Left lung (tissue), 10 donors: ENCODE data around the gene TMEM220. TPM values are rescaled to one million over a fixed set of nuclear protein-coding genes. Genes with fewer than 3 reads are reported as not detected.
A peak's percentile ranks its signal among the peaks of the same experiment; 100 is the strongest.

Experiments
- ATAC-seq: fragments of 200-7000 bp; cut with Tn5 transposase; one replicate; pipeline ENCODE4 v1.9.1; 2020; ENCODE audit warnings: moderate library complexity
- DNase-seq, 4 donors: peaks; one replicate each; pipeline ENCODE4 v3.0.0-alpha.2; 2013 to 2020
- H3K27ac ChIP-seq, 2 donors: fragments of 200-600 bp; sonication (generic) in 1 of 2; one replicate each; pipeline versions ENCODE4 v1.5.0 to v1.8.0; 2020 to 2021
- H3K27me3 ChIP-seq, 2 donors: fragments of 200-600 bp; sonication (generic) in 1 of 2; one replicate each; pipeline versions ENCODE4 v1.5.0 to v1.8.0; 2020 to 2021
- H3K36me3 ChIP-seq, 2 donors: fragments of 200-600 bp; sonication (generic) in 1 of 2; one replicate each; pipeline versions ENCODE4 v1.5.0 to v1.8.0; 2020 to 2021
- H3K4me1 ChIP-seq, 2 donors: fragments of 200-600 bp; one replicate each; pipeline ENCODE4 v1.8.0; 2021
- H3K4me3 ChIP-seq, 2 donors: fragments of 200-600 bp; sonication (generic) in 1 of 2; one replicate each; pipeline versions ENCODE4 v1.5.0 to v1.8.0; 2020 to 2021; ENCODE audit warnings: mild to moderate bottlenecking in 1 of 2
- H3K9me3 ChIP-seq, 2 donors: fragments of 200-600 bp; sonication (generic) in 1 of 2; one replicate each; pipeline versions ENCODE4 v1.5.0 to v1.8.0; 2020 to 2021
- intact Hi-C, 2 donors: fragments of 100-400 bp; cut with DNase I; formaldehyde crosslinking; loops; one replicate each; pipeline versions ENCODE4 v1.11.2 to v1.14.2; 2022
- polyA plus RNA-seq, 6 donors: library from polyadenylated mRNA; unstranded; fragments of 120-200 nt; gene quantifications; one replicate each; pipeline ENCODE4 v1.2.1, GENCODE V29; 2013; ENCODE audit not compliant: insufficient read length in 6 of 6
- total RNA-seq, 2 donors: library from RNA; stranded (reverse); fragmentation: NEBNext Ultra II Directional; extraction: Animal tissue kit (Norgen Biotek cat#: 25700); gene quantifications; one replicate each; pipeline ENCODE4 v1.2.1, GENCODE V29; 2021
- TF ChIP-seq, protein P1 (sequence below), 2 donors: fragments of 200-600 bp; sonication (generic) in 1 of 2; IDR thresholded peaks; one replicate each; pipeline versions ENCODE4 v1.5.0 to v1.8.0; 2021; ENCODE audit warnings: antibody characterized with exemption in 2 of 2
- donor health status: DM: no; HTN: yes; CAD: no.
- donor health status: DM: no; HTN: no; CAD: no.

Gene TMEM220
- total and polyA plus RNA-seq, 8 donors, result 6.9 to 18.3 (median 11.6) TPM

DNA sequence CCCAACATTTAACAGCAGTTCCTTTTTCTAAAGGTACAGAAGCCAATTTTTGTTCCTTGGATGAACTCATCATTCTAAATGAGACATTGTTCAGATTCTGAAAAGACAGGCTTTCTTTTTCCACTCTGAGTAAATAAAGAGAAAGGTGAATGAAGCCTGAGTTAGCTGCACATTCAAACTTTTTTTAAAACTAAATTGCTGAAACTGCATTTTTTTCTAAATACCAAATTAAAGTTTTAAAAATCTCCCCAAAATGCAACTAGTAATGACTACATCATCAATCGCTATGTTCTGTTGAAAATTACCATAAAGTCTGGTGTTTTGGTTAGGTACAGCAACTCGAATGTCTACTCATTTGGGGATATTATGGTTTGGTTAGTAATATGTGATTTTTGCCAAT lies 42.3 kb downstream of the TMEM220 start:
- H3K4me3 ChIP-seq, result no peak overlapping the region
- intact Hi-C loops, result no loop called here
- no peak for ATAC-seq

DNA sequence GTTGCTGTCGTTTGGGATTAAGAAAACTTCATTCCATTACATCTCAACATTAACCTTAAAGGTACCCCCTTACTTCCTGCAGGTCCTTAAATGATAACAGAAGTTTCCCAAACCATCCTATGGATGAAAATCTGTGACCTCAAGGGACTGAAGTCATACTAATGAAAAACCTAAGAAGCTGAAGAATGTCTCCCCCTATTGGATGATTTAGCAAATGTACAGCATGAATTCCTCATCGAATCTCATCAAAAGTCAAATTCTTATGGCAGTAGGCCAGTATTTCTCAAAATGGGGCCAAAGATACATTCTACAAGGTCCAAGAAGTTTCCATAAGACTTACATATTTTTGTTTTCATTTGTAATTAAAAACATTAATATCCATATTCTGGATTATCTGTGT lies 46.0 kb downstream of the TMEM220 start:
- intact Hi-C loops, result no loop called here
- Histone ChIP-seq H3K36me3 (peaks cover 0 to 75% of the 10 kb centered on the region in 2 donors), H3K27ac (no peak overlapping the region), H3K9me3 (no peaks in the 10 kb centered on the region), H3K27me3 (no peaks in the 10 kb centered on the region), H3K4me1 (no peaks in the 10 kb centered on the region), H3K4me3 (no peak overlapping the region)
- ATAC-seq, result no peak
- TF ChIP-seq, protein P1, sequence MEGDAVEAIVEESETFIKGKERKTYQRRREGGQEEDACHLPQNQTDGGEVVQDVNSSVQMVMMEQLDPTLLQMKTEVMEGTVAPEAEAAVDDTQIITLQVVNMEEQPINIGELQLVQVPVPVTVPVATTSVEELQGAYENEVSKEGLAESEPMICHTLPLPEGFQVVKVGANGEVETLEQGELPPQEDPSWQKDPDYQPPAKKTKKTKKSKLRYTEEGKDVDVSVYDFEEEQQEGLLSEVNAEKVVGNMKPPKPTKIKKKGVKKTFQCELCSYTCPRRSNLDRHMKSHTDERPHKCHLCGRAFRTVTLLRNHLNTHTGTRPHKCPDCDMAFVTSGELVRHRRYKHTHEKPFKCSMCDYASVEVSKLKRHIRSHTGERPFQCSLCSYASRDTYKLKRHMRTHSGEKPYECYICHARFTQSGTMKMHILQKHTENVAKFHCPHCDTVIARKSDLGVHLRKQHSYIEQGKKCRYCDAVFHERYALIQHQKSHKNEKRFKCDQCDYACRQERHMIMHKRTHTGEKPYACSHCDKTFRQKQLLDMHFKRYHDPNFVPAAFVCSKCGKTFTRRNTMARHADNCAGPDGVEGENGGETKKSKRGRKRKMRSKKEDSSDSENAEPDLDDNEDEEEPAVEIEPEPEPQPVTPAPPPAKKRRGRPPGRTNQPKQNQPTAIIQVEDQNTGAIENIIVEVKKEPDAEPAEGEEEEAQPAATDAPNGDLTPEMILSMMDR (IDR thresholded peaks at IDR 0.05), result peak; percentile 15 to 27
- DNase-seq, result no peak

More for the DNA sequence above, 42.3 kb downstream of the TMEM220 start:
- Histone ChIP-seq H3K36me3 (peaks cover 0 to 67% of the 10 kb centered on the region in 2 donors), H3K27ac (no peak overlapping the region), H3K4me1 (no peaks in the 10 kb centered on the region), H3K9me3 (no peaks in the 10 kb centered on the region), H3K27me3 (no peaks in the 10 kb centered on the region)
- TF ChIP-seq, protein P1 (IDR thresholded peaks at IDR 0.05), result no peak
- DNase-seq, result no peak

GRCh38 chr17:10681866-10682446 lies 47.9 kb downstream of the TMEM220 start:
- no peak overlapping the region for H3K27ac ChIP-seq
- ATAC-seq (no peak), DNase-seq (no peak)
- no peak overlapping the region for H3K4me3 ChIP-seq
- no peaks in the 10 kb centered on the region for H3K27me3 ChIP-seq
- no peaks in the 10 kb centered on the region for H3K4me1 ChIP-seq
- intact Hi-C loops, result no loop called here
- H3K9me3 ChIP-seq, result no peaks in the 10 kb centered on the region
- peaks cover 0 to 90% of the 10 kb centered on the region in 2 donors for H3K36me3 ChIP-seq
- TF ChIP-seq, protein P1 (IDR thresholded peaks at IDR 0.05), result no peak

GRCh38 chr17:10674704-10675103 lies 55.1 kb downstream of the TMEM220 start:
- TF ChIP-seq, protein P1 (IDR thresholded peaks at IDR 0.05), result no peak
- intact Hi-C loops, result no loop called here
- Histone ChIP-seq H3K9me3 (no peaks in the 10 kb centered on the region), H3K4me1 (no peaks in the 10 kb centered on the region), H3K36me3 (peaks cover 0 to 50% of the 10 kb centered on the region in 2 donors), H3K4me3 (no peak overlapping the region), H3K27me3 (no peaks in the 10 kb centered on the region), H3K27ac (no peak overlapping the region)
- DNase-seq (no peak), ATAC-seq (no peak)

DNA sequence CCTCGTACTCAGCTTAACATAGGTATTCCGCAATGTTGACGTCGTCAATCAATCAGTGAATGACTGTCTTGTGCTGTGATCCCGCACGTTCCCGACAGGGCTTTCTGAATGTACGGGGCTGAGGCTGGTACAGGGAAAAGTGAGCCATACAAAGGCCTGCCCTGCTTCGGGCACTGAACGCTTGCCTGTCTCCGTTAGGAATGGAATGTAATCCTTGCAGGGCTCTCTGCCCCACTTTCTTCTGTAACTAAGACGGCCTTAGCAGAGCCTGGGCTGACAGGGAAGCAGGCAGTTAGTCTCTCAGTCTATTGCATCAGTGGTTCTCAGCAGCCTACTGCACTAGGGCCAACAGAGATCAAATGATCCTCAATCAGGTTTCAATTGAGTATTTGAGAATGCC lies 56.5 kb downstream of the TMEM220 start:
- no peak for ATAC-seq
- H3K4me3 ChIP-seq, result no peak overlapping the region

More for the DNA sequence above, 56.5 kb downstream of the TMEM220 start:
- H3K4me1 ChIP-seq, result no peaks in the 10 kb centered on the region
- no peak overlapping the region for H3K27ac ChIP-seq
- H3K9me3 ChIP-seq, result no peaks in the 10 kb centered on the region
- intact Hi-C loops, result no loop called here
- H3K36me3 ChIP-seq, result peaks cover 0 to 37% of the 10 kb centered on the region in 2 donors
- H3K27me3 ChIP-seq, result no peaks in the 10 kb centered on the region
- TF ChIP-seq, protein P1 (IDR thresholded peaks at IDR 0.05), result no peak
- no peak for DNase-seq
